Measurements from ENCODE around the gene BTAF1. TPM values are rescaled to one million over a fixed set of nuclear protein-coding genes. Genes with fewer than 3 reads are reported as not detected.

BTAF1 gene
- total and polyA plus RNA-seq, 8 donors: 2.3 to 146 (median 32.9) TPM

DNA sequence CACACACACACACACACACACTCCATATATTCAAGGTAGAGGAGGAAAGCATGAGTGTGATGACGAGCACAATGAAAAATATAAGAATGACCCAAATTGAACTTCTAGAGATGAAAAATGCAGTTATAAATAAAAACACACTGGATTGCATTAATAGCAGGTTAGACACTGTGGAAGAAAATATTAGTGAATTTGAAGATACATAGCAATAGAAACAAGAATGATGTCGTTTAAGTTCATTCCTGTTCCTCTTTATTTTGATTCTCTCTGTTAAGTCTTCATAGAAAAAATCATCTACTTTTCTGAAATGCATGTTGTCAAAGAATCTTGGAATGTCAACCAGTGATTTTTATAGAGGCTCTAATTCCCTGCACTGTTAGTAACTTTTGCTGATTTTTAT lies 78.4 kb downstream of the BTAF1 start:
- Histone ChIP-seq H3K27me3 (no peaks in the 10 kb centered on the region), H3K9me3 (no peaks in the 10 kb centered on the region), H3K27ac (no peak overlapping the region), H3K36me3 (peaks cover 0 to 67% (median 61%) of the 10 kb centered on the region in 4 donors), H3K4me1 (no peaks in the 10 kb centered on the region), H3K4me3 (no peak overlapping the region)
- intact Hi-C loops (cut with DNase I; ENCODE audit: low total_unique reads): no loop called here
- TF ChIP-seq POLR2A (IDR thresholded peaks at IDR 0.05) (no peak), POLR2AphosphoS5 (IDR thresholded peaks at IDR 0.05) (no peak), EP300 (IDR thresholded peaks at IDR 0.05) (no peak)
- TF ChIP-seq, protein P1, sequence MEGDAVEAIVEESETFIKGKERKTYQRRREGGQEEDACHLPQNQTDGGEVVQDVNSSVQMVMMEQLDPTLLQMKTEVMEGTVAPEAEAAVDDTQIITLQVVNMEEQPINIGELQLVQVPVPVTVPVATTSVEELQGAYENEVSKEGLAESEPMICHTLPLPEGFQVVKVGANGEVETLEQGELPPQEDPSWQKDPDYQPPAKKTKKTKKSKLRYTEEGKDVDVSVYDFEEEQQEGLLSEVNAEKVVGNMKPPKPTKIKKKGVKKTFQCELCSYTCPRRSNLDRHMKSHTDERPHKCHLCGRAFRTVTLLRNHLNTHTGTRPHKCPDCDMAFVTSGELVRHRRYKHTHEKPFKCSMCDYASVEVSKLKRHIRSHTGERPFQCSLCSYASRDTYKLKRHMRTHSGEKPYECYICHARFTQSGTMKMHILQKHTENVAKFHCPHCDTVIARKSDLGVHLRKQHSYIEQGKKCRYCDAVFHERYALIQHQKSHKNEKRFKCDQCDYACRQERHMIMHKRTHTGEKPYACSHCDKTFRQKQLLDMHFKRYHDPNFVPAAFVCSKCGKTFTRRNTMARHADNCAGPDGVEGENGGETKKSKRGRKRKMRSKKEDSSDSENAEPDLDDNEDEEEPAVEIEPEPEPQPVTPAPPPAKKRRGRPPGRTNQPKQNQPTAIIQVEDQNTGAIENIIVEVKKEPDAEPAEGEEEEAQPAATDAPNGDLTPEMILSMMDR (IDR thresholded peaks at IDR 0.05): no peak
- WGBS, 5 donors: 93 to 100% (median 98%) methylated on average over 2 of the region's 2 CpGs
- no peak for DNase-seq

GRCh38 chr10:92003258-92003657 lies 79.7 kb downstream of the BTAF1 start:
- Histone ChIP-seq H3K4me3 (no peak overlapping the region), H3K27me3 (no peaks in the 10 kb centered on the region), H3K27ac (no peak overlapping the region), H3K36me3 (peaks cover 0 to 65% (median 57%) of the 10 kb centered on the region in 4 donors), H3K4me1 (no peaks in the 10 kb centered on the region), H3K9me3 (no peaks in the 10 kb centered on the region)
- DNase-seq: peak in 1 of 2 donors; percentile 16
- intact Hi-C loops (cut with DNase I; ENCODE audit: low total_unique reads): no loop called here
- TF ChIP-seq EP300 (IDR thresholded peaks at IDR 0.05) (no peak), POLR2A (IDR thresholded peaks at IDR 0.05) (no peak)
- WGBS, 5 donors: 65 to 87% (median 80%) methylated on average over 2 of the region's 2 CpGs

DNA sequence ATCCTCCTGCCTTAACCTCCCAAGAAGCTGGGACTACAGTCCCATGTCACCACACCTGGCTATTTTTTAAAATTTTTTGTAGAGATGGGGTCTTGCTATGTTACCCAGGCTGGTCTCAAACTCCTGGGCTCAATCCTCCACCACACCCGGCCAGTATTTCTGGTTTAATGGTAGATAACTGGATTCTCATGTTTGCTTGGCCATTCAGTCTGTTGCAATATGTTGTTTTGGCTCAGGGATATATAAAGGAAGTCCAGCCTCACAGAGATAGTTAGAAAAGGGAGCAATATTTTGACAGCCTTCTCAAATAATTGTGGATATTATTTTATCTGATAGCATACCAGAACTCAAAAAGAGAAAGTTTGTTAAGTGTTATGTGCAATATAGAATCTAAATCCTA lies 82.4 kb downstream of the BTAF1 start:
- TF ChIP-seq EP300 (IDR thresholded peaks at IDR 0.05): no peak
- TF ChIP-seq, protein P1 (IDR thresholded peaks at IDR 0.05): no peak
- no peak for TF ChIP-seq POLR2AphosphoS5 (IDR thresholded peaks at IDR 0.05)
- TF ChIP-seq POLR2A (IDR thresholded peaks at IDR 0.05): no peak
- Histone ChIP-seq H3K4me1 (no peaks in the 10 kb centered on the region), H3K27me3 (no peaks in the 10 kb centered on the region), H3K4me3 (no peak overlapping the region), H3K36me3 (peaks cover 0 to 72% (median 57%) of the 10 kb centered on the region in 4 donors), H3K27ac (no peak overlapping the region), H3K9me3 (no peaks in the 10 kb centered on the region)
- no peak for DNase-seq
- WGBS, 5 donors: 89 to 97% (median 94%) methylated on average over 1 of the region's 1 CpG
- intact Hi-C loops (cut with DNase I; ENCODE audit: low total_unique reads): no loop called here

GRCh38 chr10:92009445-92009844 lies 85.9 kb downstream of the BTAF1 start:
- Histone ChIP-seq H3K4me3 (no peak overlapping the region), H3K27me3 (no peaks in the 10 kb centered on the region), H3K9me3 (no peaks in the 10 kb centered on the region), H3K4me1 (no peaks in the 10 kb centered on the region), H3K27ac (no peak overlapping the region), H3K36me3 (peaks cover 9 to 88% (median 66%) of the 10 kb centered on the region in 4 donors)
- intact Hi-C loops (cut with DNase I; ENCODE audit: low total_unique reads): no loop called here
- WGBS, 5 donors: 91 to 100% (median 100%) methylated on average over 1 of the region's 1 CpG
- no peak for DNase-seq
- TF ChIP-seq EP300 (IDR thresholded peaks at IDR 0.05): no peak

- intact Hi-C loops (cut with DNase I; ENCODE audit: low total_unique reads): no loop called here
- no peak overlapping the region for H3K27ac ChIP-seq
- no peaks in the 10 kb centered on the region for H3K27me3 ChIP-seq
- DNase-seq: no peak
- no peak overlapping the region for H3K4me3 ChIP-seq
- H3K4me1 ChIP-seq: no peaks in the 10 kb centered on the region
- no peak for TF ChIP-seq EP300 (IDR thresholded peaks at IDR 0.05)
- TF ChIP-seq POLR2AphosphoS5 (IDR thresholded peaks at IDR 0.05): no peak
- TF ChIP-seq, protein P1 (IDR thresholded peaks at IDR 0.05): no peak
- no peak for TF ChIP-seq POLR2A (IDR thresholded peaks at IDR 0.05)
- H3K9me3 ChIP-seq: no peaks in the 10 kb centered on the region
- peaks cover 11 to 88% (median 69%) of the 10 kb centered on the region in 4 donors for H3K36me3 ChIP-seq
Observed at GRCh38 chr10:92010047-92010735, 86.6 kb downstream of the BTAF1 start.

Measured in stomach (tissue), 9 donors.